ENCODE measurements around the gene VPS41. TPM values are rescaled to one million over a fixed set of nuclear protein-coding genes. Genes with fewer than 3 reads are reported as not detected.

Gene VPS41
- total RNA-seq, 2 donors from 2014 or later = 56.5 to 60.9 TPM

DNA sequence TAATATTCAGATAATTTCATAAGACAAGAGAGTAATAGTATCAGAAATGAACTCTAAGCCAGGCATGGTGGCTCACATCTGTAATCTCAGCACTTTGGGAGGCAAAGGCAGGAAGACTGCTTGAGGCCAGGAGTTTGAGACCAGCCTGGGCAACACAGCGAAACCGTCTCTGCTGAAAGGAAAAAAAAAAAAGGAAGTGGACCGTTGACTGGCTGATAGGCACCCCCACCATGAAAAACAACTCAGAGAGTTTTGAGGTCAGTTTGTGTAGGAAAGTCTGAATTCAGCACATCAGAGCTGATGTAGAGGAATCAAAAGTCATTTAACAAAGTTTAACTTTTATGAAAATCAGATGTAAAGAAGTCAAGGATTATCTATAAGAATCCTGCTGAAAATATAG lies 214.7 kb downstream of the VPS41 start:
- no peaks in the 10 kb centered on the region for H3K4me1 ChIP-seq
- no peaks in the 10 kb centered on the region for H3K27me3 ChIP-seq
- intact Hi-C loops (cut with DNase I) = no loop called here
- no peaks in the 10 kb centered on the region for H3K36me3 ChIP-seq
- H3K9me3 ChIP-seq = no peaks in the 10 kb centered on the region
- no peak overlapping the region for H3K4me3 ChIP-seq
- H3K27ac ChIP-seq = no peak overlapping the region
- TF ChIP-seq, protein P1, sequence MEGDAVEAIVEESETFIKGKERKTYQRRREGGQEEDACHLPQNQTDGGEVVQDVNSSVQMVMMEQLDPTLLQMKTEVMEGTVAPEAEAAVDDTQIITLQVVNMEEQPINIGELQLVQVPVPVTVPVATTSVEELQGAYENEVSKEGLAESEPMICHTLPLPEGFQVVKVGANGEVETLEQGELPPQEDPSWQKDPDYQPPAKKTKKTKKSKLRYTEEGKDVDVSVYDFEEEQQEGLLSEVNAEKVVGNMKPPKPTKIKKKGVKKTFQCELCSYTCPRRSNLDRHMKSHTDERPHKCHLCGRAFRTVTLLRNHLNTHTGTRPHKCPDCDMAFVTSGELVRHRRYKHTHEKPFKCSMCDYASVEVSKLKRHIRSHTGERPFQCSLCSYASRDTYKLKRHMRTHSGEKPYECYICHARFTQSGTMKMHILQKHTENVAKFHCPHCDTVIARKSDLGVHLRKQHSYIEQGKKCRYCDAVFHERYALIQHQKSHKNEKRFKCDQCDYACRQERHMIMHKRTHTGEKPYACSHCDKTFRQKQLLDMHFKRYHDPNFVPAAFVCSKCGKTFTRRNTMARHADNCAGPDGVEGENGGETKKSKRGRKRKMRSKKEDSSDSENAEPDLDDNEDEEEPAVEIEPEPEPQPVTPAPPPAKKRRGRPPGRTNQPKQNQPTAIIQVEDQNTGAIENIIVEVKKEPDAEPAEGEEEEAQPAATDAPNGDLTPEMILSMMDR (IDR thresholded peaks at IDR 0.05) = no peak
- no peak for DNase-seq
- no peak overlapping the region for H3K9ac ChIP-seq (ENCODE audit: low read depth in 2 of 2, low read length in 2 of 2)

DNA sequence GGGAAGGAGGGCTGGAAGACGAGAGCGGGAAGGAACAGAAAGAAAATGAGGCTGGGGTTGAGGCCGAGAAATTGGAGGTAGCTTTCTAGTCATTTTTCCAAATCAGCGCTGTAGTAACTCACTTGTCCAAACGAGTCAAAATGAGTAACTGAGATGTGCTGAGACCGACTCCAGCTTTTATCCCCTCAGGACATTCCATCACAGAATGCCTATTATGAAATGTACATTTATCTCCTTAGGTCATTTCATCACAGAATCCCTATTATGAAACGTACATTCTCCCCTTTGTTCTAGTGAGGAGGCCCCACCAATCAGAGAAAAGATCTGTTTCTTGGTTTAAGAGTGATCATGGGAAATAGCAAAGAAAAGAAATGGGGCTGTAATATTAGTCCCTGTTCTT lies 222.1 kb downstream of the VPS41 start:
- Histone ChIP-seq H3K36me3 (no peaks in the 10 kb centered on the region), H3K9me3 (no peaks in the 10 kb centered on the region), H3K4me3 (no peak overlapping the region), H3K9ac (ENCODE audit: low read depth in 2 of 2, low read length in 2 of 2) (no peak overlapping the region), H3K4me1 (no peaks in the 10 kb centered on the region), H3K27ac (no peak overlapping the region), H3K27me3 (no peaks in the 10 kb centered on the region)
- TF ChIP-seq, protein P1 (IDR thresholded peaks at IDR 0.05) = no peak
- intact Hi-C loops (cut with DNase I) = no loop called here
- no peak for DNase-seq

DNA sequence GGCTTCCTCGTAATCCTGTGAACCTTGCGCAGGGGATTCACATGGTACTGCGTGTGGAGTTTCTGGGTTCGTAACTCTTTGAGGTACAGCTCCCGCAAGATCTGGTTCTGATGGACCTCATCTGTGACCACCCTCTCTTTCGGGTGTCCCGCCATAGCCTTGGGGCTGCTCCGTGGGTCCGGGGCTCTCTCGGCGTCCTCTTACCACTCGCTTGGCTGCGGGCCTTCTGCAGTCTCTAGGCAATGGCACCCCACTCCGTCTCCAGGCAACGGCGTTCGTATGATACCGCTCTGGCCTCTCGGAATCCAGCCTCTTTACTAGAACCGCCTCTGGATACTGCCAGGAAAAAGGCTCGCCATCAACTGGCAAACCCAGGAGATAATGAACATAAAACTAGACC lies 223.1 kb downstream of the VPS41 start:
- no peaks in the 10 kb centered on the region for H3K27me3 ChIP-seq
- H3K4me1 ChIP-seq = no peaks in the 10 kb centered on the region
- TF ChIP-seq, protein P1 (IDR thresholded peaks at IDR 0.05) = no peak
- intact Hi-C loops (cut with DNase I) = no loop called here
- no peak overlapping the region for H3K9ac ChIP-seq (ENCODE audit: low read depth in 2 of 2, low read length in 2 of 2)
- H3K4me3 ChIP-seq = no peak overlapping the region
- no peak overlapping the region for H3K27ac ChIP-seq
- no peaks in the 10 kb centered on the region for H3K36me3 ChIP-seq
- no peaks in the 10 kb centered on the region for H3K9me3 ChIP-seq
- no peak for DNase-seq

DNA sequence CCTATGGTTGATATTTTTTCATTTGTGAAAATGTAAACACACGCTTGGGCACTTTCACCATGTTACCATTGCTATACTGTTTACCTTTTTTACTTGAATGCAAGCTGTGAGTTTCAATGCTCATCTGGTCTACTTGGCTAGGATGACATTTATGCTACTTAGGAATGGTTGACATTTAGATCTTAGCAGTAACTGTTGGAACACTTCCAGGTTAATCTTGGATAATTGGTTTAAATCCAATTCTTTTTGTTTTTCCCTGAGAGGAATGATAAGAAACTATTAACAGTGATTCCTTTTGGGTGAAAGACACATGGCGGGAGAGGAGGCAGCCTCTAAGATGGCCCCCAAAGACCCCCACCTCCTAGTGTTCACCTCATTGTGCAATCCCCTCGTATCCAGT lies 226.4 kb downstream of the VPS41 start:
- TF ChIP-seq, protein P1 (IDR thresholded peaks at IDR 0.05) = no peak
- no peaks in the 10 kb centered on the region for H3K27me3 ChIP-seq
- H3K27ac ChIP-seq = no peak overlapping the region
- no peaks in the 10 kb centered on the region for H3K36me3 ChIP-seq
- no peaks in the 10 kb centered on the region for H3K9me3 ChIP-seq
- no peak for DNase-seq
- H3K4me3 ChIP-seq = no peak overlapping the region
- intact Hi-C loops (cut with DNase I) = no loop called here
- no peak overlapping the region for H3K9ac ChIP-seq (ENCODE audit: low read depth in 2 of 2, low read length in 2 of 2)
- no peaks in the 10 kb centered on the region for H3K4me1 ChIP-seq

DNA sequence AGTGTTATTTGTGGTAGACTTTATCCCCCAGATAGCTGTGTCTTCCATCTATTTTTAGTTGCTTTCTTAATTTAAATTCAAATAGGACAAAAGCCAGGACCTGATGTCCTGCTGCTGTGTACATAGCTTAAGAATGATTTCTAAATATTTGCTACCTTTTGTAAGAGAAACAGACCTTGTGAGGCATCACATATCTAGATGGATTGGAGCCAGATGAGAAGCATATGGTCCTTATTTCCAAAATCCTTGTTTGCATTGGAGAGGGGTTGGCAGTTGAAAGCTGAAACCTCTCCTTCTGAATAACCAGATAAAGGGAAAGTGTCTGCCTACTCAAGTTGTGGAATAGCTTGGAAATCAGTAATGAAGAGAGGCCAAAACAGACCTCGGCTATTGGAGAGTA lies 227.1 kb downstream of the VPS41 start:
- Histone ChIP-seq H3K27ac (no peak overlapping the region), H3K4me3 (no peak overlapping the region)
- TF ChIP-seq, protein P1 (IDR thresholded peaks at IDR 0.05) = no peak

DNA sequence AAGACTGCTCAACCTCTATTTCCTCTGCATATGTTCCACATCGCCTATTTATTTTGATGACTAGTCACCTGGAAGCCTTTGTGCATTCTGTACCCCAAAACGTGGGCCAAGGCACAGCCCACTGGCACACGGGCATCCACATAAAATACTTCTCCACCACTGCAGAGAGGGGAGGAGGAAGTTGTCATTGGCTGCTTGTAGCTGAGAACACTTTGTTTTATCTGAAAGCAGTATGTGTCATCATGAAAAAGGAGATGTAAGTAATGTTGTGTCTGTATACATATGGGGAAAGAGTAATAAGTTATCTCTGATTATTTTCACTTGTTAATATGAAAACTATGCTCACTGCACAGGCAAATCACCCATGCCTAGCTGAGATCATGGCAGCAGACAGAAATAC lies 229.6 kb downstream of the VPS41 start:
- no peak overlapping the region for H3K9ac ChIP-seq (ENCODE audit: low read depth in 2 of 2, low read length in 2 of 2)
- H3K4me1 ChIP-seq = no peaks in the 10 kb centered on the region
- H3K4me3 ChIP-seq = no peak overlapping the region
- DNase-seq = no peak
- H3K27ac ChIP-seq = no peak overlapping the region
- H3K36me3 ChIP-seq = no peaks in the 10 kb centered on the region
- TF ChIP-seq, protein P1 (IDR thresholded peaks at IDR 0.05) = no peak
- no peaks in the 10 kb centered on the region for H3K27me3 ChIP-seq
- intact Hi-C loops (cut with DNase I) = no loop called here
- H3K9me3 ChIP-seq = no peaks in the 10 kb centered on the region

More for the DNA sequence above, 227.1 kb downstream of the VPS41 start:
- intact Hi-C loops (cut with DNase I) = no loop called here
- H3K9ac ChIP-seq (ENCODE audit: low read depth in 2 of 2, low read length in 2 of 2) = no peak overlapping the region
- H3K4me1 ChIP-seq = no peaks in the 10 kb centered on the region
- no peaks in the 10 kb centered on the region for H3K27me3 ChIP-seq
- H3K36me3 ChIP-seq = no peaks in the 10 kb centered on the region
- DNase-seq = no peak
- H3K9me3 ChIP-seq = no peaks in the 10 kb centered on the region
